Measurements from ENCODE around the gene KNG1. TPM values are rescaled to one million over a fixed set of nuclear protein-coding genes. Genes with fewer than 3 reads are reported as not detected.
A peak's percentile ranks its signal among the peaks of the same experiment; 100 is the strongest.

Gene KNG1
- total RNA-seq, 1 donor from 2014 or later = not detected

DNA sequence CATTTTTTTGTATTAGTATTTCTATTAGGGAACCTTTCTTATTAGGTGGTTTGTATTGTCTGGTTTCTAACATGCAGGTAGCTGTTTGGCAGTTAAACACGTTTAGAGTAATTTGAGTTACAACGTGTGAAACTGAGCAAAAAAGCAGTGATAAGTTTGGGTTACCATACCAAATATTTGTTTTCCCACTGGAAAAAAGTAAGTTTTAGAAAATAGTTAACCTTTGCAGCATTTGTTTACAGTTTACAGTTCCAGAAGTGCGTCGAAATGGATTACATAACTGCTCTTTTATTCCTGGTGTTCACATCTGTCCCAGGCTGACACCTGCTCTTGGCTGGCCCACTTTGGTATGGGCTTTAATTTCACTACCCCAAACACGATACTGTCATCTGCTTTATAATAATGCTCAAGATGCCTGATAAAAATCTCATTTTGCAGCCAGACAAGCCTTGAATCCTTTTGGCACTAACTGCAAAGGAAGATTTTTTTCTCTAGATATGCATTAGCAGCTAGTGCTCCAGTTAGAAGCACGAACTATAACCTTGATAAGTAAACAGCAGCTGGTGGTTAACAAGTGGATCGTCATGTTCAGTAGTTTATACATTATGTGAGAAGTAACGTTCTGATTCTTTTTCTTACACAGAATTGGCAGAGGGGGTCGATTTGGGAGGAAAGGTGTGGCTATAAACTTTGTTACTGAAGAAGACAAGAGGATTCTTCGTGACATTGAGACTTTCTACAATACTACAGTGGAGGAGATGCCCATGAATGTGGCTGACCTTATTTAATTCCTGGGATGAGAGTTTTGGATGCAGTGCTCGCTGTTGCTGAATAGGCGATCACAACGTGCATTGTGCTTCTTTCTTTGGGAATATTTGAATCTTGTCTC, 71.6 kb downstream of the KNG1 start:
- TF ChIP-seq, protein P1, sequence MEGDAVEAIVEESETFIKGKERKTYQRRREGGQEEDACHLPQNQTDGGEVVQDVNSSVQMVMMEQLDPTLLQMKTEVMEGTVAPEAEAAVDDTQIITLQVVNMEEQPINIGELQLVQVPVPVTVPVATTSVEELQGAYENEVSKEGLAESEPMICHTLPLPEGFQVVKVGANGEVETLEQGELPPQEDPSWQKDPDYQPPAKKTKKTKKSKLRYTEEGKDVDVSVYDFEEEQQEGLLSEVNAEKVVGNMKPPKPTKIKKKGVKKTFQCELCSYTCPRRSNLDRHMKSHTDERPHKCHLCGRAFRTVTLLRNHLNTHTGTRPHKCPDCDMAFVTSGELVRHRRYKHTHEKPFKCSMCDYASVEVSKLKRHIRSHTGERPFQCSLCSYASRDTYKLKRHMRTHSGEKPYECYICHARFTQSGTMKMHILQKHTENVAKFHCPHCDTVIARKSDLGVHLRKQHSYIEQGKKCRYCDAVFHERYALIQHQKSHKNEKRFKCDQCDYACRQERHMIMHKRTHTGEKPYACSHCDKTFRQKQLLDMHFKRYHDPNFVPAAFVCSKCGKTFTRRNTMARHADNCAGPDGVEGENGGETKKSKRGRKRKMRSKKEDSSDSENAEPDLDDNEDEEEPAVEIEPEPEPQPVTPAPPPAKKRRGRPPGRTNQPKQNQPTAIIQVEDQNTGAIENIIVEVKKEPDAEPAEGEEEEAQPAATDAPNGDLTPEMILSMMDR (IDR thresholded peaks at IDR 0.05; ENCODE audit: insufficient read depth, low read length, severe bottlenecking) = no peak
- Histone ChIP-seq H3K27me3 (ENCODE audit: control insufficient read depth, insufficient read depth, low read length) (no peaks in the 10 kb centered on the region), H3K4me3 (ENCODE audit: low read depth, low read length) (no peak overlapping the region), H3K36me3 (ENCODE audit: control insufficient read depth, insufficient read depth, low read length) (peaks cover 28% of the 10 kb centered on the region)
- FAIRE-seq (no peak), DNase-seq (ENCODE audit: low read depth) (no peak)

DNA sequence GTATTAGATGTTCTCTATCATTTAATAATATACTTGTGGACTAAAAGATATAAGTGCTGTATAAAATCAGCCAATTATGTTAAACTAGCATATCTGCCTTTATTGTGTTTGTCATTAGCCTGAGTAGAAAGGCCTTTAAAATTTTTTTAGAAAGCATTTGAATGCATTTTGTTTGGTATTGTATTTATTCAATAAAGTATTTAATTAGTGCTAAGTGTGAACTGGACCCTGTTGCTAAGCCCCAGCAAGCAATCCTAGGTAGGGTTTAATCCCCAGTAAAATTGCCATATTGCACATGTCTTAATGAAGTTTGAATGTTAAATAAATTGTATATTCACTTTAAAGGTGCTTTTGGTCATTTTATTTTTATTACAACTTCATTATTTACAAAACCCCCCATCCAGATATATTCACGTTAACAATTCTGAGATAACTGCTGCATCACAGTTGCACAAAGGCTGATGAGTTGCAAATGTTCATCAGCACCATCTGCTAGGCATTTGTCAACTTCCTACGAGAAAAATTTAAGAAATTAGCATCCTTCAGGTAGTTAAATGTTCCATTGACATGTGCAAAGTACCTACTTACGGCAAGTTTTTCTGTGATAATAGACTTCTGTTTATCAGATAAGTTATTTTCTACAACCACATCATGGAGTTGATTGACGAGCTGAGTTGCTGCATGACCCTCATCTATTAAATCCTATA, 72.5 kb downstream of the KNG1 start:
- no peaks in the 10 kb centered on the region for H3K27me3 ChIP-seq (ENCODE audit: control insufficient read depth, insufficient read depth, low read length)
- H3K36me3 ChIP-seq (ENCODE audit: control insufficient read depth, insufficient read depth, low read length) = peaks cover 22% of the 10 kb centered on the region
- H3K4me3 ChIP-seq (ENCODE audit: low read depth, low read length) = no peak overlapping the region
- TF ChIP-seq, protein P1 (IDR thresholded peaks at IDR 0.05; ENCODE audit: insufficient read depth, low read length, severe bottlenecking) = no peak
- FAIRE-seq (no peak), DNase-seq (ENCODE audit: low read depth) (peak; percentile 50)

DNA sequence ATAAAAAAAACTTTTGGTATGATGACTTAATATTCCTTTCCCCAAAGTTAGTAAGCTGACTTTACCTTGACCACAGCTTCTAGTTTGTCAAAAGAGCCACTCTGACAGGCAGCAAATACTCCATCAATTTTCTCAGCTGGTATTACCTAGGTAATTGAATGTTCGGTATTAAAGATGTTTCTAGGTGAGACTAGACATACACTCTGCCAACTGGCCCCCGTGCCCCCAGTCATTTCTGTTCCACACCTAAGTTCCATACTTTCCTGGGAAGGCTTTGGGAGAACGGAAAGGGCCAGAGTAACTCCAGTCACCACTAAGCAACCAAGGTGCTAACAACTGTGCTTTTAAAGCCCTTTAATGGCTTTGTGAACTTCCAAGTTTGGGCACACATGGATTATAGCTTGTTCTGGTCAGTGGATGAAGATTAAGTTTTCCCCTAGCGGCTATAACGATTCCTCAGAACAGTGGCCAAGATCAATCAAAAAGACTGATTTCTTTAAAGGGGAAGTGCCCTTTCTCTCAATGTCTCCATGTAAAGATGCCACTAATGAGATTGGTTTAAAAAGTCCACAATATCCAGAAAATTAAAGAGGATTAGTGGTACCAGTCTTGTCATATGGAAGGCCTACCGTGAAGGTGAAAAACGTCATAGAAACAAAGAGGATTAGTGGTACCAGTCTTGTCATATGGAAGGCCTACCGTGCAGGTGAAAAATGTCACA, 73.3 kb downstream of the KNG1 start:
- H3K36me3 ChIP-seq (ENCODE audit: control insufficient read depth, insufficient read depth, low read length) = peaks cover 17% of the 10 kb centered on the region
- H3K27me3 ChIP-seq (ENCODE audit: control insufficient read depth, insufficient read depth, low read length) = no peaks in the 10 kb centered on the region
- H3K4me3 ChIP-seq (ENCODE audit: low read depth, low read length) = no peak overlapping the region
- TF ChIP-seq, protein P1 (IDR thresholded peaks at IDR 0.05; ENCODE audit: insufficient read depth, low read length, severe bottlenecking) = no peak
- DNase-seq (ENCODE audit: low read depth) (peak; percentile 56), FAIRE-seq (peak; percentile 32)

Other genes starting within 250 kb of the KNG1 start
- 0.79 and 1.7 TPM in 2 replicates for gene CRYGS, start 173.0 kb upstream of the KNG1 start, total RNA-seq
- gene TBCCD1, start 150.0 kb upstream of the KNG1 start, total RNA-seq = 13.7 and 14.7 TPM in 2 replicates
- gene DNAJB11, start 146.6 kb upstream of the KNG1 start, total RNA-seq = 66.6 and 94.5 TPM in 2 replicates
- gene AHSG, start 104.3 kb upstream of the KNG1 start, total RNA-seq = 0.13 TPM in 1 of 2 replicates, not detected in the other
- gene FETUB, start 77.0 kb upstream of the KNG1 start, total RNA-seq = 0.38 TPM in 1 of 2 replicates, not detected in the other
- gene HRG, start 51.3 kb upstream of the KNG1 start, total RNA-seq = not detected in 2 replicates
- gene EIF4A2, start 66.2 kb downstream of the KNG1 start, total RNA-seq = 357 and 614 TPM in 2 replicates
- 12.4 and 26.1 TPM in 2 replicates for gene RFC4, start 89.1 kb downstream of the KNG1 start, total RNA-seq
- gene ADIPOQ, start 125.4 kb downstream of the KNG1 start, total RNA-seq = not detected in 2 replicates
- gene ST6GAL1, start 213.2 kb downstream of the KNG1 start, total RNA-seq = 5.5 and 8.6 TPM in 2 replicates

Measured in bronchial epithelial cell (primary cell).